HepG2 (cell line): ENCODE results near the gene REEP6. TPM values are rescaled to one million over a fixed set of nuclear protein-coding genes. Genes with fewer than 3 reads are reported as not detected.

Source experiments
- ATAC-seq: fragments of 200-7000 bp; cut with Tn5 transposase; 3 replicates; pipeline ENCODE4 v1.9.1; 2020; ENCODE audit warnings: mild to moderate bottlenecking, moderate library complexity
- BruUV-seq: library from RNA; stranded (reverse); fragments of 400-500 nt; replicated peaks from 2 replicates; lab custom pipeline; 2021; lab: Mats Ljungman, UMichigan
- CTCF ChIA-PET: fragments of 300-600 bp; formaldehyde crosslinking; extraction: SDS; loops from one replicate; lab custom pipeline; 2021; ENCODE audit warnings: low total read pairs, inconsistent platforms, low intra/inter-chr PET ratio; lab: Yijun Ruan, JAX
- POLR2A ChIA-PET: fragments of 350-600 bp; sonication (Branson Sonifier 250); formaldehyde crosslinking; loops from one replicate; lab custom pipeline; 2020; ENCODE audit warnings: antibody characterized with exemption, inconsistent platforms; lab: Yijun Ruan, JAX
- DNase-seq: peaks from one replicate; pipeline ENCODE4 v3.0.0-alpha.2; 2015; ENCODE audit warnings: low spot score
- FAIRE-seq: peaks from 3 replicates; lab custom pipeline; 2011; peaks lifted over from hg19 to GRCh38; lab: Jason Lieb, UNC
- H2AFZ ChIP-seq: one replicate; pipeline ENCODE4 v1.6.1; 2011; ENCODE audit warnings: low read length, inconsistent platforms
- H3K27ac ChIP-seq: fragments of 300-600 bp; 3 replicates; pipeline ENCODE4 v1.8.0; 2011; ENCODE audit warnings: mixed run types, mild to moderate bottlenecking, mixed read lengths, low read length, inconsistent platforms; ENCODE audit not compliant: insufficient read depth; ENCODE audit errors: extremely low read length
- H3K27me3 ChIP-seq, 2 experiments: fragments of 200-600 bp in 1 of 2; 2 replicates in 1 of 2; 3 replicates in 1 of 2; pipeline versions ENCODE4 v1.6.0 to v1.8.0; 2011; ENCODE audit warnings: low read length in 2 of 2, mild to moderate bottlenecking in 2 of 2, moderate library complexity in 2 of 2, inconsistent platforms in 1 of 2; ENCODE audit not compliant: insufficient read depth in 2 of 2, control insufficient read depth in 1 of 2
- H3K36me3 ChIP-seq, 2 experiments: fragments of 200-600 bp in 1 of 2; replicated peaks in 1 of 2; 2 replicates in 1 of 2; 3 replicates in 1 of 2; pipeline versions ENCODE4 v1.5.1 to v1.8.0; 2011; ENCODE audit warnings: low read length in 2 of 2, inconsistent platforms in 1 of 2; ENCODE audit not compliant: insufficient read depth in 2 of 2, control insufficient read depth in 1 of 2
- H3K4me1 ChIP-seq: 2 replicates; pipeline ENCODE4 v1.5.1; 2012; ENCODE audit warnings: low read length, inconsistent platforms; ENCODE audit not compliant: insufficient read depth
- H3K4me2 ChIP-seq: 2 replicates; pipeline ENCODE4 v1.6.0; 2011; ENCODE audit warnings: low read depth, low read length, inconsistent platforms
- H3K4me3 ChIP-seq, 3 experiments: fragments of 200-600 bp in 1 of 3; sonication (generic), shearing (Covaris generic) in 1 of 3; replicated peaks in 1 of 3; 2 replicates each; pipeline ENCODE4 v1.5.1; 2011 to 2016; ENCODE audit warnings: low read length in 3 of 3, inconsistent platforms in 2 of 3, low read depth in 2 of 3, mild to moderate bottlenecking in 2 of 3, control low read depth in 1 of 3, mixed read lengths in 1 of 3; ENCODE audit not compliant: insufficient read depth in 1 of 3
- H3K79me2 ChIP-seq: one replicate; pipeline ENCODE4 v1.6.1; 2011; ENCODE audit warnings: low read length, inconsistent platforms; ENCODE audit not compliant: insufficient read depth
- H3K9ac ChIP-seq: 2 replicates; pipeline ENCODE4 v1.6.0; 2011; ENCODE audit warnings: mild to moderate bottlenecking, low read depth, low read length, inconsistent platforms; ENCODE audit not compliant: insufficient read depth
- H3K9me3 ChIP-seq: 2 replicates; pipeline ENCODE4 v1.5.1; 2012; ENCODE audit warnings: mild to moderate bottlenecking, low read length
- H4K20me1 ChIP-seq: 2 replicates; pipeline ENCODE4 v1.6.0; 2011; ENCODE audit warnings: inconsistent platforms, mild to moderate bottlenecking, low read length, moderate library complexity; ENCODE audit not compliant: insufficient read depth
- ATF7 ChIP-seq, 2 experiments: fragments of 450-650 bp in 1 of 2; sonication (generic) in 1 of 2; formaldehyde crosslinking in 1 of 2; IDR thresholded peaks; 2 replicates each; pipeline versions ENCODE4 v1.4.0 to v1.6.1; 2016 to 2020; ENCODE audit warnings: antibody characterized with exemption in 1 of 2, mild to moderate bottlenecking in 1 of 2, missing genetic modification reagents in 1 of 2
- CEBPB ChIP-seq: IDR thresholded peaks from 2 replicates; pipeline ENCODE4 v1.6.1; 2011; ENCODE audit warnings: low read depth, low read length, improper control_type of control experiment, borderline replicate concordance
- MEF2D ChIP-seq: sonication (generic); formaldehyde crosslinking; IDR thresholded peaks from 2 replicates; pipeline ENCODE4 v1.5.1; 2020; ENCODE audit warnings: mild to moderate bottlenecking, missing genetic modification reagents
- NFYB ChIP-seq: sonication (generic); formaldehyde crosslinking; IDR thresholded peaks from 2 replicates; pipeline ENCODE4 v1.4.0; 2020; ENCODE audit warnings: missing genetic modification reagents
- RFX3 ChIP-seq: IDR thresholded peaks from 2 replicates; pipeline ENCODE4 v1.6.1; 2016; ENCODE audit warnings: missing biosample characterization, missing genetic modification reagents
- ZKSCAN8 ChIP-seq: IDR thresholded peaks from 2 replicates; pipeline ENCODE4 v1.6.1; 2016; ENCODE audit warnings: borderline replicate concordance, missing genetic modification reagents, missing compliant biosample characterization
- ZNF275 ChIP-seq: sonication (generic); formaldehyde crosslinking; IDR thresholded peaks from 2 replicates; pipeline ENCODE4 v1.8.0; 2022; ENCODE audit warnings: missing genetic modification reagents, mild to moderate bottlenecking, inconsistent platforms, borderline replicate concordance
- ZNF691 ChIP-seq: sonication (generic); formaldehyde crosslinking; IDR thresholded peaks from 2 replicates; pipeline ENCODE4 v1.4.0; 2020; ENCODE audit warnings: missing genetic modification reagents, low read depth, mild to moderate bottlenecking, borderline replicate concordance
- WGBS: methylation state at CpG from one replicate; pipeline ENCODE4 v1.1.6; 2017; ENCODE audit warnings: low lambda C conversion rate; 5-methylcytosine and 5-hydroxymethylcytosine counted together
- in situ Hi-C: cut with HindIII; loops from 2 replicates; pipeline ENCODE4 v1.10.0; 2017; ENCODE audit warnings: low pct_unique_long_range_greater_than_20kb; ENCODE audit not compliant: extremely low pct_ligation_motif_present
- intact Hi-C: fragments of 100-400 bp; cut with micrococcal nuclease; formaldehyde crosslinking; loops from one replicate; pipeline ENCODE4 v1.10.0; 2022; ENCODE audit not compliant: unreplicated experiment
- polyA plus RNA-seq, 8 experiments: library from polyadenylated mRNA; depleted of rRNA in 3 of 8; stranded (reverse) in 7 of 8; unstranded in 1 of 8; fragments of >200 nt; fragmentation: Illumina TruSeq in 4 of 8; extraction: Trizol in 4 of 8; gene quantifications; 2 replicates each; pipeline versions ENCODE4 v1.2.1 to v1.2.3, GENCODE V29; 2011 to 2016; ENCODE audit warnings: low read depth in 4 of 8, missing spikeins in 1 of 8, mixed read lengths in 1 of 8; ENCODE audit not compliant: insufficient read depth in 1 of 8
- total RNA-seq, 5 experiments: library from RNA; depleted of rRNA; stranded (reverse); fragments of >200 nt; fragmentation: Illumina TruSeq; extraction: Trizol; gene quantifications; 2 replicates each; pipeline ENCODE4 v1.2.3, GENCODE V29; 2016; ENCODE audit warnings: low read depth in 1 of 5

Gene REEP6
- total and polyA plus RNA-seq, 2 of the 13 experiments (the other 11 are each of a cell fraction or from before 2014, with no cell fraction given) = 10.0 to 28.8 TPM

GRCh38 chr19:1514986-1515721, 24.2 kb downstream of the REEP6 start:
- Histone ChIP-seq H3K79me2 (no peaks in the 10 kb centered on the region), H4K20me1 (no peaks in the 10 kb centered on the region), H3K27me3 (peaks cover 0 to 21% of the 10 kb centered on the region in 2 experiments; a peak in 3 of 5 replicates), H3K27ac (no peak overlapping the region), H3K36me3 (no peaks in the 10 kb centered on the region), H3K4me1 (peaks cover 30% of the 10 kb centered on the region), H3K9me3 (no peaks in the 10 kb centered on the region), H3K4me3 (no peak overlapping the region), H3K9ac (no peak overlapping the region), H2AFZ (no peak overlapping the region), H3K4me2 (no peak overlapping the region)
- whole genome bisulfite sequencing = 53% methylated on average over 4 of the region's 14 CpGs
- ATAC-seq (no peak), DNase-seq (no peak), FAIRE-seq (no peak)
- intact Hi-C loops (no loop called here), in situ Hi-C loops (loop anchor here (5.0 kb wide), 1 partner anchor 58 kb away; no protein-coding TSS in a partner anchor)
- POLR2A ChIA-PET = no interaction called here
- no TSS peak for BruUV-seq
- CTCF ChIA-PET = no interaction called here
- TF ChIP-seq ZKSCAN8 (CRISPR knock-in tag) (peak; percentile 98), ZNF691 (CRISPR knock-in tag) (no peak)

- BruUV-seq = no TSS peak
- no peak overlapping the region for H3K4me2 ChIP-seq
- in situ Hi-C loops (no loop called here), intact Hi-C loops (no loop called here)
- H3K27me3 ChIP-seq = peaks cover 0 to 28% of the 10 kb centered on the region in 2 experiments; a peak in 3 of 5 replicates
- no peaks in the 10 kb centered on the region for H3K36me3 ChIP-seq
- 31% methylated on average over 8 of the region's 8 CpGs for WGBS
- H3K79me2 ChIP-seq = no peaks in the 10 kb centered on the region
- H2AFZ ChIP-seq = no peak overlapping the region
- CTCF ChIA-PET = no interaction called here
- no peak overlapping the region for H3K9ac ChIP-seq
- H3K27ac ChIP-seq = no peak overlapping the region
- POLR2A ChIA-PET = no interaction called here
- no peaks in the 10 kb centered on the region for H4K20me1 ChIP-seq
- H3K9me3 ChIP-seq = no peaks in the 10 kb centered on the region
- DNase-seq (peak; percentile 44), ATAC-seq (no peak), FAIRE-seq (no peak)
- H3K4me1 ChIP-seq = peaks cover 21% of the 10 kb centered on the region
- no peak overlapping the region for H3K4me3 ChIP-seq
- TF ChIP-seq ZNF275 (CRISPR knock-in tag) (no peak), MEF2D (CRISPR knock-in tag) (no peak), CEBPB (peak; percentile 16; the same call in 1 of the 2 replicates), RFX3 (CRISPR knock-in tag) (no peak), ATF7 (IDR thresholded peaks at IDR 0.05) (peak; percentile 94), ATF7 (CRISPR knock-in tag; IDR thresholded peaks at IDR 0.05) (no peak), NFYB (CRISPR knock-in tag) (peak; percentile 67)
Measured at GRCh38 chr19:1516395-1516753, 25.4 kb downstream of the REEP6 start.
